Measurements from ENCODE around the gene SORCS3.

SORCS3 gene

DNA sequence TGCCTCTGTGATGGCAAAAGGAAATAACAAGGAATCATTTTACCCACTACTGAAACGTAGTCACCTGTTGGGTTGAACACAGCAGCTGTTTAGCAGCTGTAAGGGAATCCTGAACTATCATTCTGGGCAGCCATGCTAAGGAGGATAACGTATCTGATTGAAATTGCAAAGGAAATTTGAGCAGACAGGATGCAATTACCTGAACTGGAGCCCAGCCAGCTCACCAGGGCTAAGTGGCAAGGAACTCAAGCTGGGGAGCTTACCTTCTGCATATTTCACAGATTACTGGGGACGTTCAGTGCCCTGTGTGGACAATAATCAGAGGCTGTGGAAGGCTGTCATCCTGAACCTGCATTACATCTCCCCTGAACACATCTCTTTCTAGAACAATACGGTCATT, 650.5 kb downstream of the SORCS3 start:
- no peak for DNase-seq (ENCODE audit: low read depth)
- TF ChIP-seq, protein P1, sequence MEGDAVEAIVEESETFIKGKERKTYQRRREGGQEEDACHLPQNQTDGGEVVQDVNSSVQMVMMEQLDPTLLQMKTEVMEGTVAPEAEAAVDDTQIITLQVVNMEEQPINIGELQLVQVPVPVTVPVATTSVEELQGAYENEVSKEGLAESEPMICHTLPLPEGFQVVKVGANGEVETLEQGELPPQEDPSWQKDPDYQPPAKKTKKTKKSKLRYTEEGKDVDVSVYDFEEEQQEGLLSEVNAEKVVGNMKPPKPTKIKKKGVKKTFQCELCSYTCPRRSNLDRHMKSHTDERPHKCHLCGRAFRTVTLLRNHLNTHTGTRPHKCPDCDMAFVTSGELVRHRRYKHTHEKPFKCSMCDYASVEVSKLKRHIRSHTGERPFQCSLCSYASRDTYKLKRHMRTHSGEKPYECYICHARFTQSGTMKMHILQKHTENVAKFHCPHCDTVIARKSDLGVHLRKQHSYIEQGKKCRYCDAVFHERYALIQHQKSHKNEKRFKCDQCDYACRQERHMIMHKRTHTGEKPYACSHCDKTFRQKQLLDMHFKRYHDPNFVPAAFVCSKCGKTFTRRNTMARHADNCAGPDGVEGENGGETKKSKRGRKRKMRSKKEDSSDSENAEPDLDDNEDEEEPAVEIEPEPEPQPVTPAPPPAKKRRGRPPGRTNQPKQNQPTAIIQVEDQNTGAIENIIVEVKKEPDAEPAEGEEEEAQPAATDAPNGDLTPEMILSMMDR (conservative IDR thresholded peaks at IDR 0.05; ENCODE audit: low read depth, low read length), result no peak
- H3K4me3 ChIP-seq (ENCODE audit: low read depth, low read length), result no peak overlapping the region

DNA sequence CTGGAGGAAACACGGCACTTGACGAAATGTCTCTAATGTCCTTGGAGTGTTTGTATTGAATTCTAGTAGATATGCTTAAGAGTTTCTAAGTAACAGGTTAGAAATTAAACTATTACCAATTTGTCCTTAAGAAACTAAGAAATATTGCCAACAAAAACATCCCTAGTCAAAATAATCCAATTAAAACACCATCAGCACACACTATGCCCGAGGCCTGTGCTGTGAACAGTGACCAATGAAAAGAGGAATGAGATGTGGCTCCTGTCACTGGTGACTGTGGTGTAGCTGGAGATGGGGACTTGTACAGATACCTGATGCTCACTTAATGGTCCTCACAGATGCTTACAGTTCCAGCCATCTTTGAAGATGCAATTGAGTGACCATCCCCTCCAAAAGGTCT, 651.1 kb downstream of the SORCS3 start:
- no peak for DNase-seq (ENCODE audit: low read depth)
- TF ChIP-seq, protein P1 (conservative IDR thresholded peaks at IDR 0.05; ENCODE audit: low read depth, low read length), result no peak
- no peak overlapping the region for H3K4me3 ChIP-seq (ENCODE audit: low read depth, low read length)
